Thoracic aorta (tissue), 2 donors: ENCODE measurements around the gene GPR4. TPM values are rescaled to one million over a fixed set of nuclear protein-coding genes. Genes with fewer than 3 reads are reported as not detected.

Experiments used
- ATAC-seq: fragments of 150-250 bp; one replicate; pipeline ENCODE4 v1.8.0; 2017; ENCODE audit warnings: low read depth; ENCODE audit not compliant: insufficient number of reproducible peaks, low FRiP score
- DNase-seq: peaks from one replicate; pipeline ENCODE4 v3.0.0-alpha.2; 2020; ENCODE audit warnings: low spot score
- H3K27ac ChIP-seq, 2 donors: fragments of 200-600 bp; sonication (generic); 1 replicate in 1 of 2; 2 replicates in 1 of 2; pipeline ENCODE4 v1.5.1; 2016; ENCODE audit warnings: mild to moderate bottlenecking in 2 of 2, moderate library complexity in 2 of 2
- H3K27me3 ChIP-seq: fragments of 200-600 bp; sonication (generic); replicated peaks from 2 replicates; pipeline ENCODE4 v1.6.0; 2016; ENCODE audit warnings: mild to moderate bottlenecking; ENCODE audit not compliant: insufficient read depth
- H3K36me3 ChIP-seq: fragments of 200-600 bp; sonication (generic); one replicate; pipeline ENCODE4 v1.5.1; 2016
- H3K4me1 ChIP-seq, 2 donors: fragments of 200-600 bp; sonication (generic); 1 replicate in 1 of 2; 2 replicates in 1 of 2; pipeline versions ENCODE4 v1.5.1 to v1.6.0; 2016; ENCODE audit warnings: low read depth in 2 of 2, mild to moderate bottlenecking in 1 of 2; ENCODE audit not compliant: control insufficient read depth in 1 of 2
- H3K4me3 ChIP-seq: fragments of 200-600 bp; sonication (generic); 2 replicates; pipeline ENCODE4 v1.5.1; 2016; ENCODE audit warnings: mild to moderate bottlenecking
- H3K9me3 ChIP-seq: fragments of 200-600 bp; sonication (generic); 2 replicates; pipeline ENCODE4 v1.5.1; 2016
- total RNA-seq, 2 donors: library from RNA; depleted of rRNA; stranded (reverse); fragments of >200 nt; gene quantifications; one replicate each; pipeline versions ENCODE4 v1.1.0 to v1.2.3, GENCODE V29; 2016
- TF ChIP-seq, protein P1 (sequence below): fragments of 200-600 bp; sonication (generic); IDR thresholded peaks from one replicate; pipeline ENCODE4 v1.5.1; 2019; ENCODE audit warnings: antibody characterized with exemption

GPR4 gene
- total RNA-seq, 2 donors from 2014 or later = 5.1 to 6.6 TPM

- Histone ChIP-seq H3K4me1 (no peaks in the 10 kb centered on the region), H3K9me3 (no peaks in the 10 kb centered on the region), H3K27ac (no peak overlapping the region), H3K36me3 (no peaks in the 10 kb centered on the region), H3K27me3 (no peaks in the 10 kb centered on the region), H3K4me3 (no peak overlapping the region)
- TF ChIP-seq, protein P1, sequence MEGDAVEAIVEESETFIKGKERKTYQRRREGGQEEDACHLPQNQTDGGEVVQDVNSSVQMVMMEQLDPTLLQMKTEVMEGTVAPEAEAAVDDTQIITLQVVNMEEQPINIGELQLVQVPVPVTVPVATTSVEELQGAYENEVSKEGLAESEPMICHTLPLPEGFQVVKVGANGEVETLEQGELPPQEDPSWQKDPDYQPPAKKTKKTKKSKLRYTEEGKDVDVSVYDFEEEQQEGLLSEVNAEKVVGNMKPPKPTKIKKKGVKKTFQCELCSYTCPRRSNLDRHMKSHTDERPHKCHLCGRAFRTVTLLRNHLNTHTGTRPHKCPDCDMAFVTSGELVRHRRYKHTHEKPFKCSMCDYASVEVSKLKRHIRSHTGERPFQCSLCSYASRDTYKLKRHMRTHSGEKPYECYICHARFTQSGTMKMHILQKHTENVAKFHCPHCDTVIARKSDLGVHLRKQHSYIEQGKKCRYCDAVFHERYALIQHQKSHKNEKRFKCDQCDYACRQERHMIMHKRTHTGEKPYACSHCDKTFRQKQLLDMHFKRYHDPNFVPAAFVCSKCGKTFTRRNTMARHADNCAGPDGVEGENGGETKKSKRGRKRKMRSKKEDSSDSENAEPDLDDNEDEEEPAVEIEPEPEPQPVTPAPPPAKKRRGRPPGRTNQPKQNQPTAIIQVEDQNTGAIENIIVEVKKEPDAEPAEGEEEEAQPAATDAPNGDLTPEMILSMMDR = no peak
- DNase-seq (no peak), ATAC-seq (no peak)
These were observed 48.5 kb downstream of the GPR4 start for GRCh38 chr19:45553464-45553863.

DNA sequence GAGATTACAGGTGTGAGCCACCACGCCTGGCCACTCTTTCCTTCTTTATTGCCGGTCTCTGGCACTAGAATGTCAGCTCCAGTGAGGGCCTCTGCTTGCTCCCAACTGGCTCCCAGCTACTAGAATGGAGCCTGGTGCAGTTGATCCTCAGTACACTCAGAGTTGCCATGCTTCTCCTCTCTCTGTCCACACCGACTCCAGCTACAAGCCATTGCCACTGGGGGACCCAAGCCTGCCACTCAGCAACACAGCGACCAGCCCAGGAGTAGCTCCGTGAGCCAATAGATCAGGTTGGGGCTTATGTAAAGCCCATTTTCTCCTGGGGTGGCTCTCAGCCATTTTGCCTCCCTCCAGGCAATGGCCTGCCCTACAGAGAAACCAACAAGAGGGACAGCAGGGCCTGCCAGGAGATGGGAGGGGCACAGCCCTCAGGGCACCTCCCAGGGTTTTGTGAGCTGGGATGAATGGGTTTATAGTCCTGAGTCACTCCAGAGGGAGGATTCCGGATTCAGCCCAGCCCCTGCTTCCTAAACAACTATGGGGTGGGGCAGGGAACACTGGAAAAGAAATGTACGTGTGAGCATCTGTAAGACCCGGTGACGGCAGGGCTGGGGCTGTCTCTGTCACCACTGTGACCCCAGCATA is 53.9 kb downstream of the GPR4 start:
- DNase-seq (no peak), ATAC-seq (no peak)
- Histone ChIP-seq H3K4me1 (no peaks in the 10 kb centered on the region), H3K27ac (no peak overlapping the region), H3K36me3 (no peaks in the 10 kb centered on the region), H3K27me3 (no peaks in the 10 kb centered on the region), H3K9me3 (no peaks in the 10 kb centered on the region), H3K4me3 (no peak overlapping the region)
- TF ChIP-seq, protein P1 = no peak

- H3K4me1 ChIP-seq = no peaks in the 10 kb centered on the region
- no peaks in the 10 kb centered on the region for H3K27me3 ChIP-seq
- H3K36me3 ChIP-seq = no peaks in the 10 kb centered on the region
- DNase-seq (no peak), ATAC-seq (no peak)
- TF ChIP-seq, protein P1 = no peak
- H3K4me3 ChIP-seq = no peak overlapping the region
- no peaks in the 10 kb centered on the region for H3K9me3 ChIP-seq
- no peak overlapping the region for H3K27ac ChIP-seq
These were observed 54.7 kb downstream of the GPR4 start for GRCh38 chr19:45547211-45547770.

GRCh38 chr19:45542234-45542668 is 59.8 kb downstream of the GPR4 start:
- Histone ChIP-seq H3K4me3 (no peak overlapping the region), H3K27ac (no peak overlapping the region), H3K4me1 (no peaks in the 10 kb centered on the region), H3K27me3 (no peaks in the 10 kb centered on the region), H3K9me3 (no peaks in the 10 kb centered on the region), H3K36me3 (no peaks in the 10 kb centered on the region)
- TF ChIP-seq, protein P1 = no peak
- ATAC-seq (no peak), DNase-seq (no peak)

Other genes starting within 250 kb of the GPR4 start
- 10 to 100 TPM; 11.6 to 18.3 TPM for gene ERCC2, start 231.6 kb downstream of the GPR4 start, total RNA-seq
- 100 to 1,000 TPM in 1 of 2 donors, 10 to 100 TPM in 1; 51.2 to 112 TPM for gene PPP1R13L, start 197.1 kb downstream of the GPR4 start, total RNA-seq
- gene POLR1G, start 195.6 kb downstream of the GPR4 start, total RNA-seq = 1 to 10 TPM; 2.2 to 9.9 TPM
- 100 to 1,000 TPM in 1 of 2 donors, 10 to 100 TPM in 1; 99.8 to 224 TPM for gene ERCC1, start 178.3 kb downstream of the GPR4 start, total RNA-seq
- 100 to 1,000 TPM; 126 to 587 TPM for gene FOSB, start 134.2 kb downstream of the GPR4 start, total RNA-seq
- gene RTN2, start 105.2 kb downstream of the GPR4 start, total RNA-seq = 10 to 100 TPM; 16.0 to 22.6 TPM
- gene PPM1N, start 103.8 kb downstream of the GPR4 start, total RNA-seq = 1 to 10 TPM; 3.5 to 6.6 TPM
- gene VASP, start 94.7 kb downstream of the GPR4 start, total RNA-seq = 100 to 1,000 TPM; 208 to 287 TPM
- gene OPA3, start 17.4 kb downstream of the GPR4 start, total RNA-seq = 10 to 100 TPM in 1 of 2 donors, 1 to 10 TPM in 1; 8.4 to 13.1 TPM
- 10 to 100 TPM; 21.7 to 34.8 TPM for gene EML2, start 37.2 kb upstream of the GPR4 start, total RNA-seq
- gene GIPR, start 66.0 kb upstream of the GPR4 start, total RNA-seq = under 1 TPM in 1 of 2 donors, not detected in 1; 0.14 TPM
- 10 to 100 TPM; 65.7 to 70.1 TPM for gene SNRPD2, start 89.7 kb upstream of the GPR4 start, total RNA-seq
- gene QPCTL, start 90.5 kb upstream of the GPR4 start, total RNA-seq = 1 to 10 TPM; 4.6 to 8.8 TPM
- 10 to 100 TPM in 1 of 2 donors, 1 to 10 TPM in 1; 9.9 to 15.0 TPM for gene FBXO46, start 128.7 kb upstream of the GPR4 start, total RNA-seq
- not detected for gene MEIOSIN, start 131.2 kb upstream of the GPR4 start, total RNA-seq
- 10 to 100 TPM; 15.0 to 29.9 TPM for gene SIX5, start 167.0 kb upstream of the GPR4 start, total RNA-seq
- 100 to 1,000 TPM; 212 to 227 TPM for gene DMPK, start 180.3 kb upstream of the GPR4 start, total RNA-seq
- 10 to 100 TPM; 79.1 to 91.1 TPM for gene DMWD, start 190.6 kb upstream of the GPR4 start, total RNA-seq
- gene RSPH6A, start 213.1 kb upstream of the GPR4 start, total RNA-seq = not detected